Retinal pigment epithelial cell (primary cell): ENCODE data around the gene LIPA.
"Not testable (repeated sequence)": the region's sequence is repeated elsewhere in the genome, so short reads cannot be mapped to it uniquely, and the experiment has no call there.

Source experiments
- DNase-seq: peaks from one replicate; pipeline ENCODE4 v3.0.0-alpha.2; 2010; ENCODE audit warnings: low read depth
- H3K4me3 ChIP-seq: 2 replicates; pipeline ENCODE4 v1.5.1; 2011; ENCODE audit warnings: mild to moderate bottlenecking, low read length, control low read depth, moderate library complexity
- TF ChIP-seq, protein P1 (sequence below): conservative IDR thresholded peaks from 2 replicates; pipeline ENCODE4 v1.5.1; 2011; ENCODE audit warnings: low read depth, low read length, control low read depth, inconsistent platforms

The LIPA gene

DNA sequence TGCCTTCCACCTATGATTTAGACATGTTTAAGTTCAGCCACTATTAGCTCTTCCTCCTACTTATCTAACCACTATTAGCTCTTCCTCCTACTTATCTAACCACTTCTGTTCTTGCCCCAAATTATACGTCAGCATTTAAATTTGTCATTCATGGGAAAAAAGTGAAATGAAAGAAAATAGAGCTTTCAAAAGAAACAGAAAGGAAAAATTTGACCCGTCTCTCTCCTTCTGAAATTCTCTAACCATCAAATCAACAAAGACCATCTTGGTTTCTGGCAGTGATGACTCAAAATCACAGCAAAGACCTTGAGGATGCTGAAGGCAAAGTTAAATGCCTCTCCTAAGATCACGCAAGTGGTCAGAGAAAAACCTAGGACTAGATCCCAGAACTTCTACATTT is 2.6 kb downstream of the LIPA start:
- DNase-seq, result no peak
- H3K4me3 ChIP-seq, result no peak overlapping the region
- TF ChIP-seq, protein P1, sequence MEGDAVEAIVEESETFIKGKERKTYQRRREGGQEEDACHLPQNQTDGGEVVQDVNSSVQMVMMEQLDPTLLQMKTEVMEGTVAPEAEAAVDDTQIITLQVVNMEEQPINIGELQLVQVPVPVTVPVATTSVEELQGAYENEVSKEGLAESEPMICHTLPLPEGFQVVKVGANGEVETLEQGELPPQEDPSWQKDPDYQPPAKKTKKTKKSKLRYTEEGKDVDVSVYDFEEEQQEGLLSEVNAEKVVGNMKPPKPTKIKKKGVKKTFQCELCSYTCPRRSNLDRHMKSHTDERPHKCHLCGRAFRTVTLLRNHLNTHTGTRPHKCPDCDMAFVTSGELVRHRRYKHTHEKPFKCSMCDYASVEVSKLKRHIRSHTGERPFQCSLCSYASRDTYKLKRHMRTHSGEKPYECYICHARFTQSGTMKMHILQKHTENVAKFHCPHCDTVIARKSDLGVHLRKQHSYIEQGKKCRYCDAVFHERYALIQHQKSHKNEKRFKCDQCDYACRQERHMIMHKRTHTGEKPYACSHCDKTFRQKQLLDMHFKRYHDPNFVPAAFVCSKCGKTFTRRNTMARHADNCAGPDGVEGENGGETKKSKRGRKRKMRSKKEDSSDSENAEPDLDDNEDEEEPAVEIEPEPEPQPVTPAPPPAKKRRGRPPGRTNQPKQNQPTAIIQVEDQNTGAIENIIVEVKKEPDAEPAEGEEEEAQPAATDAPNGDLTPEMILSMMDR, result no peak

DNA sequence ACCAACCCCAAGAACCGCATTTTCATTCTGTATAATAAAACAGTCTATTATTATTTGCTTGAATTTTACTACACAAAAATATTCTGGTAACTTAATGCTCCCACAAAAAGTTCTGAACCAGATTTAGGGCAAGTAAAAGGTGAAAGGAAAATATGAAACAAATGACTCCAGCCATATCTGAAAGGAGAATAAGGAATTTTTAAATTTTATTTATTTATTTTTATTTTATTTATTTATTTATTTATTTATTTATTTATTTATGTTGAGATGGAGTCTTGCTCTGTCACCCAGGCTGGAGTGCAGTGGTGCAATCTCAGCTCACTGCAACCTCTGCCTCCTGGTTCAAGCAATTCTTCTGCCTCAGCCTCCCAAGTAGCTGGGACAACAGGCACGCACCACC is 4.0 kb downstream of the LIPA start:
- DNase-seq, H3K4me3 ChIP-seq: not testable (repeated sequence)

DNA sequence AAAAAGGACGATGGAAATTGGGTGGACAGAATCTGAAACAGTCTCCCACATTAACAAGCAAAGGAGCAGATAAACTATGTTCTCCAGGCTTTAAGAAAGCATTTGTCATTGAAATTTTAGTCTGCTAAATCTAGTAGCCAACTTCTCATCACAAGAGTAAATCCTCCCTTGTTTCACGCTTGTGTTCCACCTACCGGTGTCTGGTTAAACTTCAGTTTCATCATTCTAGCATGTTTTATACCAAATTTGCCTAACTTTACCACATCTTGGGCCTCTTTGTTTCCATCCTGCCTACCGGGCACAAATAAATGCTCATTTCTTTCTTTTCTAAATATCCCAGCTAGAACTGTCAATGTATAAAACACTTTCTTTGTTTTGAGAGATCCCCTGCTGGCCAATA is 5.8 kb downstream of the LIPA start:
- TF ChIP-seq, protein P1, result no peak
- H3K4me3 ChIP-seq, result no peak overlapping the region
- DNase-seq, result no peak

DNA sequence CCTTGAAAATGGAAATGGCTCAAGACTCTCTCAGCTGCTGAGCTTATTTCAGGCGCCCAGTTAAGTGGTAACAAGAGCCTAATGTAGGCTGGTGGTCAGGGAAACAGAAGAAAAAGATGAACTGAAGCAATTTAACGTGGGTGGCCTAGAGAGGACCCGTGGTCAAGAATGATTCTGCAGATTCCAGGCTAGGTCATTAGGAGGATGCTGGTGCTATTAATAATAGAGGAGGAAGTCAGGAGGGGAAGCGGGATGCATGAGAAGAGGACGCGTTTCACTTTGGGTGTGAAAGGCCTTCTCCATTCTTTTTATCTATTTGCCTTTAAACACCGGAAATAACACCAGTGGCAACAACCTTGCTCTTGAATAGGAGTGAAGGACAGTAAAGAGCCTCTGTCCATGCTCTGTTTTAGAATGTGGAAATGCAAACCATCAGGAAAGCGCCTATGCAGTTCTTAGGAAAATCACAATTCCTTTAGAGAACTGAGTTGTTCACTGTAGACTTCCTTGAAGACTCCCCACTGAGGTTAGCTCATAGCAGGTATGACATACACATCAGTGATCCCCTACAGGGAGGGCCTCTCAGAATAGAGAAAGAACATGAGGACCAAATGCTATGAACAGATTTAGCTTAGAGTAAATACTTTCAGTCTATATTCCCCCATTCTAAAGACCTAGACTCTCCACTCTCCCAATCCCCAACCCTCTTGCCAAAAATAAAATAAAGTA is 8.6 kb downstream of the LIPA start:
- H3K4me3 ChIP-seq, result no peak overlapping the region
- no peak for DNase-seq
- TF ChIP-seq, protein P1, result no peak

DNA sequence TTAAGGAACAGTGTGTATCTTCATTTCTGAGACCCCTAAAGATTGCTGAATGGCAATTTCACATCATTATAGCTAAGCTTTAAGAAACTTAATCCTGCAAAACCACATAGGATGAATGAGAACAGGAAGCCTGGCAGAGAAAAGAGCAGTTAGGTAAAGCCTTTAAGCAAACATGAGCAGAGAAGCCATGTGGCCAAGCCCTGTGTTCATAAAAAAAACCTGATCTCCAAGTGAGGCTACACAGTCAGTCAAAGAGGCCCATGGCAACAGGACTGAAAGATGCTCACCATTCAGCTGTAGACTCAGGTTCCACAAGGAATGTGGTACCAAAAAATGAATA is 9.3 kb downstream of the LIPA start:
- H3K4me3 ChIP-seq, result no peak overlapping the region
- TF ChIP-seq, protein P1, result no peak
- DNase-seq, result peak; percentile 20

DNA sequence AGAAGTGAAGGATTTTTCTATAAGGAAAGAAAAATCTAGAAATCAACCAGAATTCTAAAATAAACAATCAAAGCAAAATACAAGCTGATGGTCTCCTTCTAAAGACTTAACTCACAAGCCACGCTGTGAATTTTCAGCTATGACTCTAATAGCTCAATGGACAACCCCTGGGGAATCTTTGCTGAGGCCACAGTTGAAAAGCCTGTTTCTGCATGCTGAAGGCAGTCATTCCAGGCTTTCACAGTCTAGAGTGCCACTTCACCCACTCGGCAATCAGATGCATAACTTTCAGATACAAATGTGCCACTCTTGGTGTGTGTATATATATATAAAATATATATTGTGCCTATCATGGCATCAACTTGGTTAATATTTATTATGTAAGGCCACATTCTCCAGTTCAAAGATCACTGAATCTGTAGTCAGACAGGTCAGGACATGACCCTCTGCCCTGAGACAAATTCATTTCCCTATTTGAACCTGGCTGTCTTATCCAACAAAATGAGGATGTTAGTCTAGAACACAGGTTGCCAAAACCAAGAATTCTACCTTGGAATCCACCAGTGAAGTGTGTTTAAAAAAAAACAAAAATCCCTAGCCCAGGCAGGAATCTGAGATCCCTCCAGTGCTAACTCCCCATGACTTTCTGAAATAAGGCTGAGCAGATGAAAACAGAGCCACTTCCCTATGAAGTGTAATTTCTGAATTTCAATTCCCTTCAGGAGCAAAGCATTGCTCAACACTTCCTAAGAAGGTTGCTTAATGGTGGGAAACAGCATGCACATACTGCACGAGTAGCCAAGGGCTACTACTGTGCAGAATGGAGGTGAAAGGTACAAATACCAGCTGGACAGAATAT is 9.9 kb downstream of the LIPA start:
- TF ChIP-seq, protein P1, result no peak
- DNase-seq, result no peak
- H3K4me3 ChIP-seq, result no peak overlapping the region

DNA sequence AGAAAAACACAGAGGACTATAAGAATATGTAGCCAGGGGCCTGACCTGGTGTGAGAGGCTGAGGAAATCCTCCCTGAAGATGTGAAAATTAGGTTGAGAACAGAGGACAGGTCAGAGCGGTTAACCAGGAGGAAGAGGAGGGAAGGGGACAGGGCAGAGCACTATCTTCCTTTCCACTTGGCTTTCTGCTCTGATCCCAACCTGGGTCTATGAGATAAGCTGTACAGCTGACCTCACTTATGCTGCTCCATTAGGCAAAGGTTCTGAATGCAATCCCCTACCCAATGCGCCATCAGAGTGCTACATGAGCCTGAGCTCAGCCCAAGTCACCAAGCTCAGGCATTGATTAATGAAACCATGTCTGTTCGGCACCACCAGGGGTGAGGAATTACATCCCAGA is 10.5 kb downstream of the LIPA start:
- DNase-seq, result no peak
- TF ChIP-seq, protein P1, result no peak
- no peak overlapping the region for H3K4me3 ChIP-seq
